ENCODE results near the gene LYST.
"Not testable (repeated sequence)": the region's sequence is repeated elsewhere in the genome, so short reads cannot be mapped to it uniquely, and the experiment has no call there.

Gene LYST

GRCh38 chr1:235643837-235644692 lies 222.6 kb downstream of the LYST start:
- Histone ChIP-seq H3K36me3 (ENCODE audit: insufficient read depth, low read length) (no peaks in the 10 kb centered on the region; the same call in 1 of the 2 replicates), H3K9ac (ENCODE audit: low read depth, low read length) (no peak overlapping the region), H3K9me3 (ENCODE audit: control insufficient read depth, insufficient read depth, low read length) (no peaks in the 10 kb centered on the region), H3K4me1 (ENCODE audit: insufficient read depth, low read length) (peaks cover 33% of the 10 kb centered on the region)

GRCh38 chr1:235642943-235643371 lies 223.7 kb downstream of the LYST start:
- Histone ChIP-seq H3K9me3 (ENCODE audit: control insufficient read depth, insufficient read depth, low read length) (no peaks in the 10 kb centered on the region), H3K9ac (ENCODE audit: low read depth, low read length) (no peak overlapping the region), H3K4me1 (ENCODE audit: insufficient read depth, low read length) (peaks cover 33% of the 10 kb centered on the region), H3K36me3 (ENCODE audit: insufficient read depth, low read length) (no peaks in the 10 kb centered on the region; the same call in 1 of the 2 replicates)

- no peaks in the 10 kb centered on the region for H3K9me3 ChIP-seq (ENCODE audit: control insufficient read depth, insufficient read depth, low read length)
- H3K9ac ChIP-seq (ENCODE audit: low read depth, low read length), result peak overlapping the region; percentile 28
- peaks cover 33% of the 10 kb centered on the region for H3K4me1 ChIP-seq (ENCODE audit: insufficient read depth, low read length)
- H3K36me3 ChIP-seq (ENCODE audit: insufficient read depth, low read length), result no peaks in the 10 kb centered on the region; the same call in 1 of the 2 replicates
These were observed 224.4 kb downstream of the LYST start for GRCh38 chr1:235642011-235642942.

GRCh38 chr1:235640580-235640979 lies 226.1 kb downstream of the LYST start:
- Histone ChIP-seq H3K4me1 (ENCODE audit: insufficient read depth, low read length) (peaks cover 40% of the 10 kb centered on the region), H3K36me3 (ENCODE audit: insufficient read depth, low read length) (no peaks in the 10 kb centered on the region), H3K9ac (ENCODE audit: low read depth, low read length) (no peak overlapping the region), H3K9me3 (ENCODE audit: control insufficient read depth, insufficient read depth, low read length) (no peaks in the 10 kb centered on the region)

- no peaks in the 10 kb centered on the region for H3K9me3 ChIP-seq (ENCODE audit: control insufficient read depth, insufficient read depth, low read length)
- H3K36me3 ChIP-seq (ENCODE audit: insufficient read depth, low read length), result no peaks in the 10 kb centered on the region
- peaks cover 33% of the 10 kb centered on the region for H3K4me1 ChIP-seq (ENCODE audit: insufficient read depth, low read length)
- no peak overlapping the region for H3K9ac ChIP-seq (ENCODE audit: low read depth, low read length)
These were observed 227.2 kb downstream of the LYST start for GRCh38 chr1:235639226-235640205.

GRCh38 chr1:235638612-235639011 lies 228.1 kb downstream of the LYST start:
- H3K9ac ChIP-seq (ENCODE audit: low read depth, low read length); H3K36me3 ChIP-seq (ENCODE audit: insufficient read depth, low read length); H3K9me3 ChIP-seq (ENCODE audit: control insufficient read depth, insufficient read depth, low read length): not testable (repeated sequence)
- peaks cover 24% of the 10 kb centered on the region for H3K4me1 ChIP-seq (ENCODE audit: insufficient read depth, low read length)

GRCh38 chr1:235637756-235638534 lies 228.8 kb downstream of the LYST start:
- H3K36me3 ChIP-seq (ENCODE audit: insufficient read depth, low read length), result no peaks in the 10 kb centered on the region; the same call in 1 of the 2 replicates
- H3K9me3 ChIP-seq (ENCODE audit: control insufficient read depth, insufficient read depth, low read length), result no peaks in the 10 kb centered on the region

GRCh38 chr1:235635938-235636662 lies 230.6 kb downstream of the LYST start:
- H3K9me3 ChIP-seq (ENCODE audit: control insufficient read depth, insufficient read depth, low read length), result no peaks in the 10 kb centered on the region
- no peaks in the 10 kb centered on the region; the same call in 1 of the 2 replicates for H3K36me3 ChIP-seq (ENCODE audit: insufficient read depth, low read length)
- H3K9ac ChIP-seq (ENCODE audit: low read depth, low read length), result no peak overlapping the region
- peaks cover 21% of the 10 kb centered on the region for H3K4me1 ChIP-seq (ENCODE audit: insufficient read depth, low read length)

More at GRCh38 chr1:235637756-235638534, 228.8 kb downstream of the LYST start:
- Histone ChIP-seq H3K9ac (ENCODE audit: low read depth, low read length) (no peak overlapping the region), H3K4me1 (ENCODE audit: insufficient read depth, low read length) (peaks cover 20% of the 10 kb centered on the region)

- no peaks in the 10 kb centered on the region; the same call in 1 of the 2 replicates for H3K36me3 ChIP-seq (ENCODE audit: insufficient read depth, low read length)
- H3K9ac ChIP-seq (ENCODE audit: low read depth, low read length), result no peak overlapping the region
- H3K9me3 ChIP-seq (ENCODE audit: control insufficient read depth, insufficient read depth, low read length), result no peaks in the 10 kb centered on the region
- H3K4me1 ChIP-seq (ENCODE audit: insufficient read depth, low read length), result peaks cover 21% of the 10 kb centered on the region
These were observed 234.0 kb downstream of the LYST start for GRCh38 chr1:235632506-235633401.

GRCh38 chr1:235631816-235632215 lies 234.9 kb downstream of the LYST start:
- Histone ChIP-seq H3K9me3 (ENCODE audit: control insufficient read depth, insufficient read depth, low read length) (no peaks in the 10 kb centered on the region), H3K4me1 (ENCODE audit: insufficient read depth, low read length) (peaks cover 21% of the 10 kb centered on the region), H3K9ac (ENCODE audit: low read depth, low read length) (no peak overlapping the region), H3K36me3 (ENCODE audit: insufficient read depth, low read length) (no peaks in the 10 kb centered on the region; the same call in 1 of the 2 replicates)

GRCh38 chr1:235628316-235629005 lies 238.2 kb downstream of the LYST start:
- Histone ChIP-seq H3K36me3 (ENCODE audit: insufficient read depth, low read length) (no peaks in the 10 kb centered on the region), H3K9me3 (ENCODE audit: control insufficient read depth, insufficient read depth, low read length) (no peaks in the 10 kb centered on the region), H3K9ac (ENCODE audit: low read depth, low read length) (no peak overlapping the region), H3K4me1 (ENCODE audit: insufficient read depth, low read length) (peaks cover 18% of the 10 kb centered on the region)

Measured in ES-I3 (cell line).